ENCODE data around the gene FBXO31.

FBXO31 gene

DNA sequence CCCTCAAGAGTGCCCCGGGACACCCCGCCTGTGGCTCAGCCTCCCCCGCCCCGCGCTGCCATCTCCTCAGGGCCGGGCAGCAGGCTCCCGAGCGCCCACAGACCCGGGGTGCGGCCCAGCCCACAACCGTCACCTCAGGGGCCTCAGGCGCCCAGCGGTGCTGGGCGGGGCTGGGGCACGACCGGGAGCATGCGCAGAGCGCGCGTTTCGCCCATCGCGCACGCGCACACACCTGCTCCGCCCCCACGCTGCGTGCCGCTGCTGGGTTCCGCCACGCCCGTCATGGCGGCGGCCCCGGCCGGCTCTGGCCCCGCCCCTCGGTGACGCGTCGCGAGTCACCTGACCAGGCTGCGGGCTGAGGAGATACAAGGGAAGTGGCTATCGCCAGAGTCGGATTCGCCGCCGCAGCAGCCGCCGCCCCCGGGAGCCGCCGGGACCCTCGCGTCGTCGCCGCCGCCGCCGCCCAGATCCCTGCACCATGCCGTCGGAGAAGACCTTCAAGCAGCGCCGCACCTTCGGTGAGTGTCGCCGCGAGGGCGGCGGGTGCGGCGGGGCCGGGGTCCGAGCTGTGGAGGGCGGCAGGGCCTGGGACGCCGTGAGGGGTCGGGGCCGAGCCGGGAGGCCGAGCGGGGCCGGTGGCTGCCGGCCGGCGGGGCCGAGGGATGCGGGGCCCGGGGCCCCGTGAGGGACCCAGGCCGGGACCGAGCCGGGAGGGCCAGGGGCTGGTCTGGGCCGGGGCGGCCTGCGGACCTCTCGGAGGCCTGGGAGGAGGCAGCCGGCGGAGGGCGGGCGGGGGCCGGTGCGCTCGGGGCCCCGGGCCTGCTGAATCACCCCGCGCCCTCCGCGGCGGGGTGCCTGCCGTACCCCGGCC, 8.6 kb upstream of the FBXO31 start, which contains the start of gene MAP1LC3B (continued):
- no peak for TF ChIP-seq ZBTB48 (tag by site-specific recombination; IDR thresholded peaks at IDR 0.05)
- TF ChIP-seq, protein P1, sequence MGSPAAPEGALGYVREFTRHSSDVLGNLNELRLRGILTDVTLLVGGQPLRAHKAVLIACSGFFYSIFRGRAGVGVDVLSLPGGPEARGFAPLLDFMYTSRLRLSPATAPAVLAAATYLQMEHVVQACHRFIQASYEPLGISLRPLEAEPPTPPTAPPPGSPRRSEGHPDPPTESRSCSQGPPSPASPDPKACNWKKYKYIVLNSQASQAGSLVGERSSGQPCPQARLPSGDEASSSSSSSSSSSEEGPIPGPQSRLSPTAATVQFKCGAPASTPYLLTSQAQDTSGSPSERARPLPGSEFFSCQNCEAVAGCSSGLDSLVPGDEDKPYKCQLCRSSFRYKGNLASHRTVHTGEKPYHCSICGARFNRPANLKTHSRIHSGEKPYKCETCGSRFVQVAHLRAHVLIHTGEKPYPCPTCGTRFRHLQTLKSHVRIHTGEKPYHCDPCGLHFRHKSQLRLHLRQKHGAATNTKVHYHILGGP (tag by site-specific recombination; IDR thresholded peaks at IDR 0.05): no peak
- TF ChIP-seq ZNF600 (tag by site-specific recombination; IDR thresholded peaks at IDR 0.05): peak; percentile 51; the same call in 1 of the 2 replicates
- TF ChIP-seq EGR2 (tag by site-specific recombination; IDR thresholded peaks at IDR 0.05; ENCODE audit: low read depth): peak; percentile 28; the same call in 1 of the 2 replicates
- TF ChIP-seq, protein P2, sequence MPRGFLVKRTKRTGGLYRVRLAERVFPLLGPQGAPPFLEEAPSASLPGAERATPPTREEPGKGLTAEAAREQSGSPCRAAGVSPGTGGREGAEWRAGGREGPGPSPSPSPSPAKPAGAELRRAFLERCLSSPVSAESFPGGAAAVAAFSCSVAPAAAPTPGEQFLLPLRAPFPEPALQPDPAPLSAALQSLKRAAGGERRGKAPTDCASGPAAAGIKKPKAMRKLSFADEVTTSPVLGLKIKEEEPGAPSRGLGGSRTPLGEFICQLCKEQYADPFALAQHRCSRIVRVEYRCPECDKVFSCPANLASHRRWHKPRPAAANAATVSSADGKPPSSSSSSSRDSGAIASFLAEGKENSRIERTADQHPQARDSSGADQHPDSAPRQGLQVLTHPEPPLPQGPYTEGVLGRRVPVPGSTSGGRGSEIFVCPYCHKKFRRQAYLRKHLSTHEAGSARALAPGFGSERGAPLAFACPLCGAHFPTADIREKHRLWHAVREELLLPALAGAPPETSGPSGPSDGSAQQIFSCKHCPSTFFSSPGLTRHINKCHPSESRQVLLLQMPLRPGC (tag by site-specific recombination; IDR thresholded peaks at IDR 0.05): no peak
- TF ChIP-seq ZNF394 (tag by site-specific recombination; IDR thresholded peaks at IDR 0.05; ENCODE audit: borderline replicate concordance): no peak
- no peak for TF ChIP-seq ZNF311 (tag by site-specific recombination; IDR thresholded peaks at IDR 0.05; ENCODE audit: borderline replicate concordance)
- TF ChIP-seq KLF10 (tag by site-specific recombination; IDR thresholded peaks at IDR 0.05): peak; percentile 98
- TF ChIP-seq ZNF140 (tag by site-specific recombination; IDR thresholded peaks at IDR 0.05): no peak
- TF ChIP-seq, protein P3, sequence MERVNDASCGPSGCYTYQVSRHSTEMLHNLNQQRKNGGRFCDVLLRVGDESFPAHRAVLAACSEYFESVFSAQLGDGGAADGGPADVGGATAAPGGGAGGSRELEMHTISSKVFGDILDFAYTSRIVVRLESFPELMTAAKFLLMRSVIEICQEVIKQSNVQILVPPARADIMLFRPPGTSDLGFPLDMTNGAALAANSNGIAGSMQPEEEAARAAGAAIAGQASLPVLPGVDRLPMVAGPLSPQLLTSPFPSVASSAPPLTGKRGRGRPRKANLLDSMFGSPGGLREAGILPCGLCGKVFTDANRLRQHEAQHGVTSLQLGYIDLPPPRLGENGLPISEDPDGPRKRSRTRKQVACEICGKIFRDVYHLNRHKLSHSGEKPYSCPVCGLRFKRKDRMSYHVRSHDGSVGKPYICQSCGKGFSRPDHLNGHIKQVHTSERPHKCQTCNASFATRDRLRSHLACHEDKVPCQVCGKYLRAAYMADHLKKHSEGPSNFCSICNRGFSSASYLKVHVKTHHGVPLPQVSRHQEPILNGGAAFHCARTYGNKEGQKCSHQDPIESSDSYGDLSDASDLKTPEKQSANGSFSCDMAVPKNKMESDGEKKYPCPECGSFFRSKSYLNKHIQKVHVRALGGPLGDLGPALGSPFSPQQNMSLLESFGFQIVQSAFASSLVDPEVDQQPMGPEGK (tag by site-specific recombination; IDR thresholded peaks at IDR 0.05): peak; percentile 89
- no peak for TF ChIP-seq ZNF24 (tag by site-specific recombination; IDR thresholded peaks at IDR 0.05)
- peak; percentile 59; the same call in 1 of the 2 replicates for TF ChIP-seq ZNF335 (tag by site-specific recombination; conservative IDR thresholded peaks at IDR 0.05)
- no peak for TF ChIP-seq ZNF302 (tag by site-specific recombination; IDR thresholded peaks at IDR 0.05; ENCODE audit: low read depth)
- TF ChIP-seq, protein P4, sequence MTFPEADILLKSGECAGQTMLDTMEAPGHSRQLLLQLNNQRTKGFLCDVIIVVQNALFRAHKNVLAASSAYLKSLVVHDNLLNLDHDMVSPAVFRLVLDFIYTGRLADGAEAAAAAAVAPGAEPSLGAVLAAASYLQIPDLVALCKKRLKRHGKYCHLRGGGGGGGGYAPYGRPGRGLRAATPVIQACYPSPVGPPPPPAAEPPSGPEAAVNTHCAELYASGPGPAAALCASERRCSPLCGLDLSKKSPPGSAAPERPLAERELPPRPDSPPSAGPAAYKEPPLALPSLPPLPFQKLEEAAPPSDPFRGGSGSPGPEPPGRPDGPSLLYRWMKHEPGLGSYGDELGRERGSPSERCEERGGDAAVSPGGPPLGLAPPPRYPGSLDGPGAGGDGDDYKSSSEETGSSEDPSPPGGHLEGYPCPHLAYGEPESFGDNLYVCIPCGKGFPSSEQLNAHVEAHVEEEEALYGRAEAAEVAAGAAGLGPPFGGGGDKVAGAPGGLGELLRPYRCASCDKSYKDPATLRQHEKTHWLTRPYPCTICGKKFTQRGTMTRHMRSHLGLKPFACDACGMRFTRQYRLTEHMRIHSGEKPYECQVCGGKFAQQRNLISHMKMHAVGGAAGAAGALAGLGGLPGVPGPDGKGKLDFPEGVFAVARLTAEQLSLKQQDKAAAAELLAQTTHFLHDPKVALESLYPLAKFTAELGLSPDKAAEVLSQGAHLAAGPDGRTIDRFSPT (tag by site-specific recombination; IDR thresholded peaks at IDR 0.05): peak; percentile 95
- TF ChIP-seq ZNF266 (tag by site-specific recombination; IDR thresholded peaks at IDR 0.05; ENCODE audit: low read depth): no peak
- TF ChIP-seq ZNF571 (tag by site-specific recombination; IDR thresholded peaks at IDR 0.05): no peak
- TF ChIP-seq ZNF292 (tag by site-specific recombination; IDR thresholded peaks at IDR 0.05; ENCODE audit: borderline replicate concordance, low read depth): no peak
- TF ChIP-seq SP7 (tag by site-specific recombination; IDR thresholded peaks at IDR 0.05): peak; percentile 51; the same call in 1 of the 2 replicates
- TF ChIP-seq ZNF23 (tag by site-specific recombination; IDR thresholded peaks at IDR 0.05; ENCODE audit: borderline replicate concordance): no peak
- TF ChIP-seq TCF7L2 (IDR thresholded peaks at IDR 0.05; ENCODE audit: borderline replicate concordance, low read depth, low read length): no peak
- TF ChIP-seq GLIS2 (tag by site-specific recombination; IDR thresholded peaks at IDR 0.05): peak; percentile 60
- no peak for TF ChIP-seq ZNF791 (tag by site-specific recombination; IDR thresholded peaks at IDR 0.05)
- TF ChIP-seq, protein P5, sequence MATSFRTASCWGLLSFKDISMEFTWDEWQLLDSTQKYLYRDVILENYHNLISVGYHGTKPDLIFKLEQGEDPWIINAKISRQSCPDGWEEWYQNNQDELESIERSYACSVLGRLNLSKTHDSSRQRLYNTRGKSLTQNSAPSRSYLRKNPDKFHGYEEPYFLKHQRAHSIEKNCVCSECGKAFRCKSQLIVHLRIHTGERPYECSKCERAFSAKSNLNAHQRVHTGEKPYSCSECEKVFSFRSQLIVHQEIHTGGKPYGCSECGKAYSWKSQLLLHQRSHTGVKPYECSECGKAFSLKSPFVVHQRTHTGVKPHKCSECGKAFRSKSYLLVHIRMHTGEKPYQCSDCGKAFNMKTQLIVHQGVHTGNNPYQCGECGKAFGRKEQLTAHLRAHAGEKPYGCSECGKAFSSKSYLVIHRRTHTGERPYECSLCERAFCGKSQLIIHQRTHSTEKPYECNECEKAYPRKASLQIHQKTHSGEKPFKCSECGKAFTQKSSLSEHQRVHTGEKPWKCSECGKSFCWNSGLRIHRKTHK (tag by site-specific recombination; IDR thresholded peaks at IDR 0.05): no peak
- no peak for TF ChIP-seq ZNF501 (tag by site-specific recombination; IDR thresholded peaks at IDR 0.05)
- TF ChIP-seq MEIS1 (CRISPR knock-in tag; IDR thresholded peaks at IDR 0.05; ENCODE audit: borderline replicate concordance): no peak
- TF ChIP-seq, protein P6, sequence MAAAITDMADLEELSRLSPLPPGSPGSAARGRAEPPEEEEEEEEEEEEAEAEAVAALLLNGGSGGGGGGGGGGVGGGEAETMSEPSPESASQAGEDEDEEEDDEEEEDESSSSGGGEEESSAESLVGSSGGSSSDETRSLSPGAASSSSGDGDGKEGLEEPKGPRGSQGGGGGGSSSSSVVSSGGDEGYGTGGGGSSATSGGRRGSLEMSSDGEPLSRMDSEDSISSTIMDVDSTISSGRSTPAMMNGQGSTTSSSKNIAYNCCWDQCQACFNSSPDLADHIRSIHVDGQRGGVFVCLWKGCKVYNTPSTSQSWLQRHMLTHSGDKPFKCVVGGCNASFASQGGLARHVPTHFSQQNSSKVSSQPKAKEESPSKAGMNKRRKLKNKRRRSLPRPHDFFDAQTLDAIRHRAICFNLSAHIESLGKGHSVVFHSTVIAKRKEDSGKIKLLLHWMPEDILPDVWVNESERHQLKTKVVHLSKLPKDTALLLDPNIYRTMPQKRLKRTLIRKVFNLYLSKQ (tag by site-specific recombination; IDR thresholded peaks at IDR 0.05; ENCODE audit: borderline replicate concordance): no peak

All from HEK293 (cell line).